Erythroblast (primary cell): Measurements from ENCODE around the gene IFNLR1.

Source experiments
- GATA1 ChIP-seq: IDR thresholded peaks from 2 replicates; pipeline ENCODE4 v1.6.1; 2011; ENCODE audit warnings: low read depth, mild to moderate bottlenecking, control low read depth, low read length, moderate library complexity
- POLR2A ChIP-seq: IDR thresholded peaks from 2 replicates; pipeline ENCODE4 v1.6.1; 2011; ENCODE audit warnings: mild to moderate bottlenecking, low read length

DNA sequence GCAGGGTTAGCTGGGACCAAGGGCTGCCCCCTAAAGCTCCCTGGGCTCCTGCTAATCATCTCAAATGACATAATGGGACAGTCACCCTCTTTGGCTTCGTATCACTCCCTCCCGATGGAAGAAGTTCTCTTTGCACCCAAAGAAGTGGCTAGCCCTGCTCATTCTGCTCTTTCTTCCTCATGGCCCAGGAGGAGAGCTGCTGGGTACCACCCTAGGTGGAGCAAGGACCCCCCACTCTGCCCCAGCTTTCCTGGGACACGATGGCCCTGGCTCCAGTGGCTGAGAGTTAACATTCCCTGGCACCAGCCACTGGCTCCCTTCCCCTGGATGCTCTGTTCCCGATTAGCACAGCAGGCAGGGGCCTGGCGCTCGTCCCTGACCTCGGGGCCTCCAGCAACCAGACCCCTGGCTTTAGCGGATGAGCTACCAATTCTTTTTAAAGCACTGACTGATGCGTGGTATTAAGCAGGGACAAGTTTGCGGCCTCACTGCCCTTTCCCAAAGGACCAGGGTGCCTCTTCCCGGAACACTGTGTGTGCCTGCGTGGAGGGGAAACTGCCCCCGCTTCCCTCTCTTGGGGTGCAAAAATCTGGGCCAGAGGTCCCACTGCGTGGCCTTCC lies 76.3 kb downstream of the IFNLR1 start:
- no peak for TF ChIP-seq POLR2A
- TF ChIP-seq GATA1: no peak
